Left cardiac atrium (tissue), 4 donors: ENCODE data around the gene CPLANE2. TPM values are rescaled to one million over a fixed set of nuclear protein-coding genes. Genes with fewer than 3 reads are reported as not detected.
"Not testable (repeated sequence)": the region's sequence is repeated elsewhere in the genome, so short reads cannot be mapped to it uniquely, and the experiment has no call there.

Source experiments
- ATAC-seq, 2 donors: fragments of 200-7000 bp; cut with Tn5 transposase; one replicate each; pipeline ENCODE4 v1.9.1; 2020; ENCODE audit warnings: mild to moderate bottlenecking in 2 of 2, moderate library complexity in 2 of 2
- DNase-seq: peaks from one replicate; pipeline ENCODE4 v3.0.0-alpha.2; 2020
- intact Hi-C, 2 donors: fragments of 100-400 bp; cut with DNase I; formaldehyde crosslinking; loops; one replicate each; pipeline versions ENCODE4 v1.14.1 to v1.15.1; 2022 to 2023
- total RNA-seq, 2 donors: library from RNA; stranded (reverse); fragmentation: NEBNext Ultra II Directional; extraction: Animal tissue kit (Norgen Biotek cat#: 25700); gene quantifications; one replicate each; pipeline ENCODE4 v1.2.1, GENCODE V29; 2021
- donor health status: DM: no; HTN: yes; CAD: no.
- donor health status: DM: no; HTN: yes; CAD: no; lungs with severe emphysema.
- donor health status: DM: yes; HTN: yes; CAD: no.
- donor health status: Dilated cardiomyopathy.

Gene CPLANE2
- total RNA-seq, 2 donors from 2014 or later: 4.7 to 7.2 TPM

DNA sequence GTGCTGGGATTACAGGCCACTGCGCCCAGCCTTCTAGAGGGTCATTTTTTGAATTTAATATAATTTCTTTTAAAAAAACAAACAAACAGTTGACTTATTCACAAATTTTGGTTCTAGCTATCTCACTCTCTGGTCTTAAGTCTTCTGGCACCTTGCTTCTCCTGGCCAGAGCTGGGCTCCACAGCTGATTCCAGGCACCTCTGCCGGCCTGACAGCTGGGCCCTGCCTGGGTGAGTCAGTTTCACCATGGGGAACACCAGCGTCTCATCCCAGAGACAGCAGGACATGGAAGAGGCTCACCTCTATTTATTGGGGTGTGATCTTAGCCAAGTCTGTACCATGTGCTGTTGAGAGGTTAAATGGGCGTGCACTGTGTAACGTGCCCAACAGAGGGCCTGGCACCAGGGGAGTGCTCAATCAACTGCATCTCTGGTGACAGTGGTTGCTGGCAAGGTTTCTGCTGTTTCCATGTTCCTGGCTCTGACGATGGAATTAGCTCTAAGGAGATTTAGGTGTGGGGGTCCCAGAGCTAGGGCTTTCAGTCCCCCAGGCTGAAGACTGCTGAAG, 956 bp downstream of the CPLANE2 start:
- intact Hi-C loops: no loop called here
- ATAC-seq: peak; percentile 53 to 56
- peak; percentile 36 for DNase-seq

- intact Hi-C loops: no loop called here
- peak; percentile 3 for DNase-seq
- no peak for ATAC-seq
Measured at GRCh38 chr1:16235347-16235746, 1.6 kb downstream of the CPLANE2 start.

DNA sequence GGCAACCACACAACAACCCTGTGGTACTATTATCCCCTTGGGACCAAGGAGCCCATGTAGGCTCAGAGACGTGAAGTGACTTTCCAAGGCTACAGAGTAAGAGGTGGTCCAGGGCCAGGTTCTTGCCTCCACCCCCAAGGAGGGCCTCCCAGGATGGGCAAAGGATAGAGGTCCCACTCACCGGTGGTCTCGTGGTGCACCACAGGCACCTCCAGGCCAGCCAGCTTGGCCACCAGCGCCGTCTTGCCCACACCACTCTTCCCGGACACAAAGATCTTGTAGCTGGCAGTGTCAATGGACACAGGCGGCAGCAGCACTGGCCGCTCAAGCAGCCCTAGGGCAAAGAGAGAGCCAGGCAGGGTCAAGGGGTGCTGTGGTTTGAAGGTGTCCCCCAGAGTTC, 3.6 kb downstream of the CPLANE2 start:
- DNase-seq: peak; percentile 17
- ATAC-seq: no peak
- intact Hi-C loops: no loop called here

DNA sequence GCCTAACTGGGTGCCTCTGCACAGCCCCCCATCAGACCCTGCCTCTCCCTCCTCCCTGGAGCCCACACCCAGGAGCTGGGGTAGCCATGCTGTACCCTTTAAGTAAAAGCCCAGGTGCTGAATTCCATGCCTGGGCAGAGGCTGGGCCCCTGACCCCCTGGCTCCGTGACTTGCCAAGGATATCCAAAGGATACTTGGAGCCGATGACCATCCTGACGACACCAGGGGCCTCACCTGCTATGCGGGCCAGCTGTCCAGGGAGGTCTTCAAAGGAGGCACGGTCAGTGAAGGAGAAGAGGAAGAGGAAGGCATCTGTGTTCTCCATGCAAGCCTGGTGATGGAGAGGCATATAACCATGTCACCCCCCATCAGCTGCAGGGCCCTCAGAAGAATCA, 4.7 kb downstream of the CPLANE2 start:
- DNase-seq: peak; percentile 2
- ATAC-seq: no peak
- intact Hi-C loops: no loop called here

DNA sequence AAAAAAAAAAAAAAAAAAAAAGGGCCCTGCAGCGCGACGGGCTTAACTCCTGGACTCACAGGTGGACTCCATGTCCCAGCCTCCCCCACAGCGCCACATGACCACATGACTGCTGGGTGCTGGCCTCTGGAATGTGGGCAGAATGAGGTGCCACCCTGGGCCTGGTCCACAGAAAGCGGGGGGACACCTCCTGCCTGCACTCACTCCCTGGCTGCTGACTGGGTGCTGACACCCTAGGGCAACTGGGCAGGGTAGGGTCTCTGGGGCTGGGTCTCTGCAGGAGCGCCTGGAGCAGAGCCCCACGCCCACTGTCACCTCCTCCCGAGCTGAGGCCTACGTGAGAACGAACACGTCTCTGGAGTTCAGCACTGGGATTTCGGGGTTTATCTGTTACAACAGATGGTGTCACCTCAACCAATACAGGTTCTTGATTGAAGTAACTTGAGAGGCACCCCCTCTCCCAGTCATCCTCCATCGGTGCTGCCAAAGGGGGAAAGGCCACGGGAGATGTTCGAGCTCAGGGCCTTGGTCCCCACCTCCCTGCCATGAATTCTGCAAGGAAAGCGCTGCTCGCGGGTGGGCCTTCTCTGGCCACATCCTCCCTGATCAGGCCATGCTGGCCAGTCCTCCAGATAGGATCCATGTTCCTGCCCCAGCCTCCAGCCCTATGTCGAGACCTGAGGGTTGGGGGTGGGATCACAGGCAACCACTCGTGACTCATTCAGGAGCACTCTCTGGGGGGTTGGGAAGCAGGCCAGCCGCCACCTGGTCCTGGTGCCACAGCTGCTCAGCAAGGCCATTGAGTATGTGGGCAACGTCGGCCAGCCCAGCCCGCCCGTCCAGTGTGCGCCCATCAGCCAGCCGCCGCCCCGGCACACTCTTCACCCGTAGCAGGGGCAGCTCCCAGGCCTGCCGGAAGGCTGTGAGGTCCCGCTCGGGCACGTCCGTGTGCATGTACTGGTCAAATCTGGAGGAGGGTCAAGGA, 5.4 kb downstream of the CPLANE2 start:
- ATAC-seq: no peak
- DNase-seq: peak; percentile 12
- intact Hi-C loops: no loop called here

GRCh38 chr1:16230744-16231143, 6.2 kb downstream of the CPLANE2 start:
- peak; percentile 3 for DNase-seq
- no peak for ATAC-seq
- intact Hi-C loops: no loop called here

- DNase-seq (peak; percentile 14), ATAC-seq (no peak)
- intact Hi-C loops: no loop called here
Measured at GRCh38 chr1:16229976-16230740, 6.8 kb downstream of the CPLANE2 start.

DNA sequence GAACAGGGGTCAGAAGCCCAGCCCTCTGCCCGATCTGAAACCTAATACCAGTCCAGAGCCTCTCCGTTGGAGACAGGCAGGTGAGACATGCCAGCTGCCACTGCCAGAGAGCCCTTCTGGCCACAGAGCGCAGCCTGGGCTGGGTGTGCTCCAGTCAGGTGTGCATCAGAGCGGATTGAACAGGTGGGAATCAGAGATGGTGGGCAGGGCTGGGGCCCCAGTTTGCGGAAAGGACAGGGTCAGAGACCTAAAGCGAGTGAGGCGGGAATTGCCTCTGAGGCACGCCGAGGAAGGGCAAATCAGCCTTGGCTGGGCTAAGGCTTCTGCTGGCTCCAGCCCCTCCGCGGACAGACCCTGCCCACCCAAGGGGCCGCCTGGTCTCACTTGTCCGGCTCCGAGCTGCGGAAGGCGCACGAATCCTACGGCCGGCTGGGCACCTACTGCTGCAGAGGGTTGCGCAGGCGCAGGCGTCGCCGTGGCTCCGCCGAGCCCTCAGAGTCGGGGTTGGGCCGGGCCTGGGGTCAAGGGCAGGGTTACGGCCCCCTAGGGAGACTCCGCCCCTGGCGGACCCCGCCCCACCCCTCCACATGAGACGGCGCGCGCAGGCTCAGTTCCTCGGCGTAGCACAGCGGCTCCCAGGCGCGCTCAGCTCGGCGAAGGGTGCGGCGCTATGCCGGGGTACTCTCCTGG, 10.3 kb downstream of the CPLANE2 start:
- intact Hi-C loops: no loop called here
- DNase-seq (peak; percentile 74), ATAC-seq (peak; percentile 85 to 92)

- ATAC-seq (no peak), DNase-seq (no peak)
- intact Hi-C loops: no loop called here
Measured at GRCh38 chr1:16226129-16226489, 10.9 kb downstream of the CPLANE2 start.

DNA sequence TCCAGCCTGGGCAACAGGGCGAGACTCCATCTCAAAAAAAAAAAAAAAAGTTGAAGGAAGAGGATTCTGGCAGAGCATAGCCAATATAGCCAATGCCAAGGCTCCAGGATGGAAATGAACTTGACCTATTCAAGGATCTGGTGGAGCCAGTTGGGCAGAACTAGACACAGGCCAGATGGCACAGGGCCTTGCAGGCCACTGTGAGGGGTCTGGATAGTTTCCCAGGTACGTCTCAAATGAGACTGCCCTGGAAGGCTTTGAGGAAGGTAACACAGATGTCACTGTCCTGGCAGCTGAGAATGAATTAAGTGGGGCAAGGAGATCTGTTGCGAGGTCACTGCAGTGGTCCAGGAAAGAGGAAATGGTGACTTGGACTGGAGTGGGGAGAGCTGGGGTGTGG, 12.5 kb downstream of the CPLANE2 start:
- no peak for ATAC-seq
- DNase-seq: no peak
- intact Hi-C loops: no loop called here

DNA sequence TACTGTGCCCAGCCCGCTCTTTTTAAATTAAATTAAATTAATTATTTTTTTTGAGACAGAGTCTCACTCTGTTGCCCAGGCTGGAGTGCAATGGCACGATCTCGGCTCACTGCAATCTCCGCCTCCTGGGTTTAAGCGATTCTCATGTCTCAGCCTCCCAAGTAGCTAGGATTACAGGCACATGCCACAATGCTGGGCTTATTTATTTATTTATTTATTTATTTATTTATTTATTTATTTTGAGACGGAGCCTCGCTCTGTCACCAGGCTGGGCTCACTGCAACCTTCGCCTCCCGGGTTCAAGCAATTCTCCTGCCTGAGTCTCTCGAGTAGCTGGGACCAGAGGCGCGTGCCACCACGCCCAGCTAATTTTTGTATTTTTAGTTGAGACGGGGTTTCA, 14.3 kb downstream of the CPLANE2 start:
- intact Hi-C loops, ATAC-seq, DNase-seq: not testable (repeated sequence)

DNA sequence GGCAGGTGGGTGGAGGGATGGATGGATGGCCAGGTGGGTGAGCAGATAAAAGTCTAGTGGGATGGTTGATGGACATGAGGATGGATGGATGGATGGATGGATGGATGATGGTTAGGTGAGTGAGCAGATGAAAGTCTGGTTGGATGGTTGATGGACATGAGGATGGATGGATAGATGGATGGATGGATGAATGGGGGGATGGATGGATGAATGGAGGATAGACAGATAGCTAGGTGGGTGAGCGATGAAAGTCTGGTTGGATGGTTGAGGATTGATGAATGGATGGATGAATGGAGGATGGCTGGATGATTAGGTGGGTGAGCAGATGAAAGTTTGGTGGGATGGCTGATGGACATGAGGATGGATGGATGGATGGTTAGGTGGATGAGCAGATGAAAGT, 15.5 kb downstream of the CPLANE2 start:
- ATAC-seq (no peak), DNase-seq (no peak)
- intact Hi-C loops: no loop called here

- ATAC-seq (no peak), DNase-seq (no peak)
- intact Hi-C loops: loop anchor here in 1 of 2 donors (10.0 kb wide), 1 partner anchor 145 kb away; the partner anchor contains the start of gene SZRD1
Measured at GRCh38 chr1:16219968-16220500, 16.9 kb downstream of the CPLANE2 start.

DNA sequence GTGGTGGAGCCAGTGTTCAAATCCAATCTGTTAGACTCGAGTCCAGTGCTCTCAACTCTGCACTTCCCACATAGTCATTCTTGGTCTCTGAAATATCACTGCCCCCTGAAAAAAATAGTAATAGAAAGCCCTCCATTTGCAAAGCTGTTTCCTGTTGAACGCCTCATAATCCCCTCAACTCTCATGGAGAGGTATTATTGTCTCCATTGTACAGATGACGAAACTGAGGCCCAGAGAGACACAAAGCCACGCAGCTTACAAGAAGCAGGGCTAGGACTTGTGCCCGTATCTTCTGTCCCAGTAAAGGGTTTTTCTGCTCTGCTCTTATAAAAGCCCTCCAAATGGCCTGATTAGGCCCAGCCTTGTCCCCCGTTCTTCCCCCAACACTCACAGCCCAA, 18.3 kb downstream of the CPLANE2 start:
- ATAC-seq (no peak), DNase-seq (no peak)
- intact Hi-C loops: loop anchor here in 1 of 2 donors (10.0 kb wide), 1 partner anchor 146 kb away; the partner anchor contains the start of gene SZRD1

GRCh38 chr1:16218014-16218673, 18.8 kb downstream of the CPLANE2 start:
- intact Hi-C loops: loop anchor here in 1 of 2 donors (10.0 kb wide), 1 partner anchor 147 kb away; the partner anchor contains the start of gene SZRD1

DNA sequence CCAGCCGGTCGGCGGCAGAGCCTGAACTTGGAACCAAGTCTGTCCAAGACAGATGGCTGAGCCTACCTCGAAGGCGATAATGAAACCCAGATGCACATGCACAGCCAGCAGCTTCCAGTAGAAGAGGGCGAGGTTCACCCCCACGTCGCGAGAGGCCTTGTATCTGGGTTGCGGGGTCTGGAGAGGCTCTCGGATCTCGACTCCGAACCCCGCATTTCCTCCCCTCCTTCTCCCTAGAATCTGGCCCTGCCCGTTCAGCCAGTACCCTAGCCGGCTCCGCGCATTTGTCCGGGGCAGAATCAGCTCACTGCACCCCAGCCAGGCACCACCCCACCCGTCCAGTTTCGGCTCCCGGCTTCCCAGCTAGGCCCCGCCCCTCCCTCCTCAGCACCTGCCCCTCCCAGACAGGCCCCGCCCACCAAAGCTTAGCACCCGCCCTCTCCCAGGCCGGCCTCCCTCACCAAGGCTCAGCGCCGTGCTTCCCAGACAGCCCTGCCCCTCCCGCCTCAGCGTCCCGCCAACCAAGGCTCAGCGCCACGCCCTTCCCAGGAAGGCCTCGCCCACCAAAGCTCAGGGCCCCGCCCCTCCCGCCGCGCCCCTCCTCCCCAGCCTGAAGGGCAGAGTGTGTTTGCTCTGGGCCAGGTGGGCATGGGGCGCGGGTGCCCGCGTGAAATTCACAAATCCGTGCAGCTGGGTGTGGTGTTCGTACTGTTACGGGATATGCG, 19.8 kb downstream of the CPLANE2 start:
- intact Hi-C loops: loop anchor here in 1 of 2 donors (10.0 kb wide), 1 partner anchor 148 kb away; the partner anchor contains the start of gene SZRD1
- peak; percentile 99 for DNase-seq
- ATAC-seq: peak; percentile 99

More at GRCh38 chr1:16218014-16218673, 18.8 kb downstream of the CPLANE2 start:
- ATAC-seq (no peak), DNase-seq (no peak)
